B cell (primary cell): Measurements from ENCODE around the gene ARHGAP30. TPM values are rescaled to one million over a fixed set of nuclear protein-coding genes. Genes with fewer than 3 reads are reported as not detected.

Experiments used
- ATAC-seq: fragments of 200-7000 bp; cut with Tn5 transposase; one replicate; pipeline ENCODE4 v1.10.0; 2021; ENCODE audit warnings: low read depth, mild to moderate bottlenecking, moderate number of reproducible peaks, moderate library complexity
- CTCF ChIA-PET: fragments of 350-600 bp; sonication (Branson Sonifier 250); formaldehyde crosslinking; loops from one replicate; lab custom pipeline; 2021; ENCODE audit warnings: antibody characterized with exemption, inconsistent platforms; lab: Charles Lee
- POLR2A ChIA-PET: fragments of 350-600 bp; sonication (Branson Sonifier 250); formaldehyde crosslinking; loops from one replicate; lab custom pipeline; 2021; ENCODE audit warnings: antibody characterized with exemption; lab: Charles Lee
- DNase-seq: peaks from one replicate; pipeline ENCODE4 v3.0.0; 2013
- H2AFZ ChIP-seq: 2 replicates; pipeline ENCODE4 v1.6.1; 2012; ENCODE audit warnings: mild to moderate bottlenecking, low read depth, low read length; ENCODE audit not compliant: insufficient read depth, poor library complexity, severe bottlenecking
- H3K27ac ChIP-seq, 2 donors: 1 replicate in 1 of 2; 2 replicates in 1 of 2; pipeline ENCODE4 v1.5.1; 2012 to 2013; ENCODE audit warnings: low read length in 2 of 2, mild to moderate bottlenecking in 2 of 2, moderate library complexity in 1 of 2
- H3K27me3 ChIP-seq, 4 experiments: fragments of 200-600 bp in 1 of 4; sonication (generic) in 1 of 4; replicated peaks in 1 of 4; 1 replicate in 2 of 4; 2 replicates in 2 of 4; pipeline versions ENCODE4 v1.6.1 to v1.7.0; 2013 to 2016; ENCODE audit warnings: low read length in 3 of 4, mild to moderate bottlenecking in 2 of 4, mixed read lengths in 1 of 4, moderate library complexity in 1 of 4; ENCODE audit not compliant: insufficient read depth in 4 of 4, control insufficient read depth in 3 of 4; ENCODE audit errors: control extremely low read depth in 1 of 4
- H3K36me3 ChIP-seq, 2 experiments: replicated peaks in 1 of 2; 1 replicate in 1 of 2; 2 replicates in 1 of 2; pipeline versions ENCODE4 v1.6.1 to v1.7.1; 2013; ENCODE audit warnings: low read length in 1 of 2; ENCODE audit not compliant: insufficient read depth in 2 of 2, control insufficient read depth in 1 of 2; ENCODE audit errors: control extremely low read depth in 1 of 2, extremely low read depth in 1 of 2
- H3K4me1 ChIP-seq, 2 donors: fragments of 200-600 bp in 1 of 2; sonication (generic) in 1 of 2; 1 replicate in 1 of 2; 2 replicates in 1 of 2; pipeline versions ENCODE4 v1.5.1 to v1.6.1; 2013 to 2017; ENCODE audit warnings: low read length in 2 of 2; ENCODE audit not compliant: control insufficient read depth in 2 of 2, insufficient read depth in 2 of 2
- H3K4me2 ChIP-seq: replicated peaks from 2 replicates; pipeline ENCODE3; 2012; ENCODE audit warnings: mild to moderate bottlenecking, low read depth, low read length; ENCODE audit not compliant: poor library complexity, severe bottlenecking
- H3K4me3 ChIP-seq, 5 experiments: fragments of 200-600 bp in 1 of 5; sonication (generic) in 1 of 5; 1 replicate in 3 of 5; 2 replicates in 2 of 5; pipeline versions ENCODE4 v1.5.1 to v1.7.0; 2011 to 2016; ENCODE audit warnings: low read length in 4 of 5, mild to moderate bottlenecking in 4 of 5, low read depth in 2 of 5, control low read depth in 1 of 5, moderate library complexity in 1 of 5; ENCODE audit not compliant: insufficient read depth in 1 of 5; ENCODE audit errors: control extremely low read depth in 1 of 5, extremely low read depth in 1 of 5
- H3K79me2 ChIP-seq: fragments of 200-600 bp; sonication (generic); one replicate; pipeline ENCODE4 v1.6.0; 2016; ENCODE audit warnings: low read length; ENCODE audit not compliant: control insufficient read depth, insufficient read depth
- H3K9ac ChIP-seq: fragments of 200-600 bp; sonication (generic); 2 replicates; pipeline ENCODE4 v1.6.1; 2017; ENCODE audit warnings: mild to moderate bottlenecking, low read length, moderate library complexity
- H3K9me3 ChIP-seq, 3 donors: one replicate each; pipeline versions ENCODE4 v1.6.1 to v1.7.1; 2013; ENCODE audit warnings: low read length in 2 of 3; ENCODE audit not compliant: control insufficient read depth in 2 of 3, insufficient read depth in 1 of 3; ENCODE audit errors: control extremely low read depth in 1 of 3
- H4K20me1 ChIP-seq: 2 replicates; pipeline ENCODE4 v1.6.0; 2012; ENCODE audit warnings: mild to moderate bottlenecking, low read length; ENCODE audit not compliant: insufficient read depth, control insufficient read depth, poor library complexity, severe bottlenecking
- H3K27ac Mint-ChIP-seq: one replicate; pipeline ENCODE4 v1.8.0; 2021; ENCODE audit warnings: mixed read lengths
- H3K27me3 Mint-ChIP-seq: one replicate; pipeline ENCODE4 v1.8.0; 2021; ENCODE audit warnings: mixed read lengths
- H3K4me1 Mint-ChIP-seq: one replicate; pipeline ENCODE4 v1.8.0; 2021; ENCODE audit warnings: mixed read lengths
- H3K4me3 Mint-ChIP-seq: one replicate; pipeline ENCODE4 v1.8.0; 2021; ENCODE audit warnings: mixed read lengths
- H3K9me3 Mint-ChIP-seq: one replicate; pipeline ENCODE4 v1.8.0; 2022; ENCODE audit warnings: mixed read lengths; ENCODE audit not compliant: insufficient read depth
- CTCF ChIP-seq: fragments of 200-600 bp; IDR thresholded peaks from one replicate; pipeline ENCODE4 v1.8.0; 2022; ENCODE audit warnings: antibody characterized with exemption, mild to moderate bottlenecking
- EZH2 ChIP-seq: IDR thresholded peaks from 2 replicates; pipeline ENCODE4 v1.6.1; 2012; ENCODE audit warnings: borderline replicate concordance, low read depth, mild to moderate bottlenecking, moderate library complexity, low read length; ENCODE audit not compliant: insufficient read depth, poor library complexity, severe bottlenecking
- WGBS: methylation state at CpG from one replicate; pipeline ENCODE4 v1.1.5; 2013; ENCODE audit warnings: missing lambda C conversion rate; ENCODE audit not compliant: insufficient coverage; 5-methylcytosine and 5-hydroxymethylcytosine counted together
- intact Hi-C: fragments of 100-400 bp; cut with micrococcal nuclease; formaldehyde crosslinking; loops from one replicate; pipeline ENCODE4 v1.10.0; 2022
- polyA plus RNA-seq: library from polyadenylated mRNA; depleted of rRNA; stranded (reverse); fragments of >200 nt; gene quantifications from 2 replicates; pipeline ENCODE4 v1.2.3, GENCODE V29; 2012
- total RNA-seq, 2 donors: library from RNA; stranded (reverse); fragments of 120-200 nt in 1 of 2; gene quantifications; 1 replicate in 1 of 2; 2 replicates in 1 of 2; pipeline versions ENCODE4 v1.2.3 to v1.2.4, GENCODE V29; 2013 to 2022

ARHGAP30 gene
- total and polyA plus RNA-seq, 2 donors (not counting 1 experiment from before 2014, with no cell fraction given) = 122 to 146 TPM

GRCh38 chr1:161061419-161061818 is 8.3 kb downstream of the ARHGAP30 start:
- no peak overlapping the region for H3K4me3 Mint-ChIP-seq
- WGBS = 80% methylated on average over 1 of the region's 4 CpGs

More at GRCh38 chr1:161061419-161061818, 8.3 kb downstream of the ARHGAP30 start:
- Histone ChIP-seq H3K36me3 (peaks cover 5 to 46% of the 10 kb centered on the region in 2 experiments), H3K4me1 (peaks cover 20 to 28% of the 10 kb centered on the region in 2 donors), H3K27ac (no peak overlapping the region), H3K9me3 (no peaks in the 10 kb centered on the region), H2AFZ (no peak overlapping the region), H3K79me2 (peaks cover 96% of the 10 kb centered on the region), H3K9ac (no peak overlapping the region), H4K20me1 (peaks cover 65% of the 10 kb centered on the region), H3K27me3 (no peaks in the 10 kb centered on the region), H3K4me2 (no peak overlapping the region), H3K4me3 (no peak overlapping the region)
- ATAC-seq (no peak), DNase-seq (no peak)
- ChIA-PET CTCF (interaction anchor here (1.1 to 2.0 kb wide), 3 partner anchors 15 to 37 kb away, joined by 3 to 6 read pairs (median 4); partner anchors contain the start of gene KLHDC9), POLR2A (interaction anchor here (0.8 kb wide), 1 partner anchor 40 kb away, joined by 3 read pairs; no protein-coding TSS in a partner anchor)
- intact Hi-C loops = no loop called here
- TF ChIP-seq EZH2 (no peak), CTCF (no peak)
- Mint-ChIP-seq H3K27me3 (no peaks in the 10 kb centered on the region), H3K9me3 (no peaks in the 10 kb centered on the region), H3K27ac (no peak overlapping the region), H3K4me1 (peaks cover 50% of the 10 kb centered on the region)
